Urothelium cell line (cell line): ENCODE data around the gene PLEKHA8.

Experiments
- DNase-seq: peaks from one replicate; pipeline ENCODE4 v3.0.0; 2011; ENCODE audit warnings: low spot score, mixed read lengths
- FAIRE-seq: peaks from 2 replicates; lab custom pipeline; 2011; peaks lifted over from hg19 to GRCh38; lab: Jason Lieb, UNC

Gene PLEKHA8, protein sequence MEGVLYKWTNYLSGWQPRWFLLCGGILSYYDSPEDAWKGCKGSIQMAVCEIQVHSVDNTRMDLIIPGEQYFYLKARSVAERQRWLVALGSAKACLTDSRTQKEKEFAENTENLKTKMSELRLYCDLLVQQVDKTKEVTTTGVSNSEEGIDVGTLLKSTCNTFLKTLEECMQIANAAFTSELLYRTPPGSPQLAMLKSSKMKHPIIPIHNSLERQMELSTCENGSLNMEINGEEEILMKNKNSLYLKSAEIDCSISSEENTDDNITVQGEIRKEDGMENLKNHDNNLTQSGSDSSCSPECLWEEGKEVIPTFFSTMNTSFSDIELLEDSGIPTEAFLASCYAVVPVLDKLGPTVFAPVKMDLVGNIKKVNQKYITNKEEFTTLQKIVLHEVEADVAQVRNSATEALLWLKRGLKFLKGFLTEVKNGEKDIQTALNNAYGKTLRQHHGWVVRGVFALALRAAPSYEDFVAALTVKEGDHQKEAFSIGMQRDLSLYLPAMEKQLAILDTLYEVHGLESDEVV

DNA sequence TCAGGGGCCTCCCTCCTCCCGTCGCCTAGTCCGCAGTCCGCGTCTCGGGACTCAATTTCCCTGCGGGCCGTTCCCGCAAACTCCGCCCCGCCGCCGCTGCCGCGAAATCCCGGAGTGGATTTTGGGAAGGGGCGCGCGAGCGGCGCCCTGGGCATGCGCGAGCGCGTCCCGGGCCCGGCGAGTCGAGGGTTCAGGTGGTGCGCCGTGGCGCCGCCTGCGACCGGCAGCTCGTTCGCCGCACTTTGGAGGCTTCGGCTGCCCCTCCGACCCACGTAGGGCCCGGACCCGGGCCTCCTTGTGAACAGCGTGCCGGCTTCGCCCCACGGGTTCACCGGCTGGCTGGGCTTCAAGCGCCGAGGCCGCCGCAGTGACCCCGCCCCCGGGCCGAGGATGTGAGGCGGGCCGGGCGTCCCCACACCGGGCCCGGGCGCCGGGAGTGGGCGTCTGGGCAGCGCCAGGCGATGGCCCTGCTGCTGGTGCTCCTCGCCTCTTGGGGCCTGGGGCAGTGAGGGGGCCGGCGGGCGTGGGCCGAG is at the start of gene PLEKHA8:
Gene PLEKHA8 (plus strand): TSS at position 197 of the 533 bp plus-strand sequence. CDS start 351 bp downstream, outside the sequence.
- peak; percentile 95 for DNase-seq
- FAIRE-seq: peak; percentile 48

DNA sequence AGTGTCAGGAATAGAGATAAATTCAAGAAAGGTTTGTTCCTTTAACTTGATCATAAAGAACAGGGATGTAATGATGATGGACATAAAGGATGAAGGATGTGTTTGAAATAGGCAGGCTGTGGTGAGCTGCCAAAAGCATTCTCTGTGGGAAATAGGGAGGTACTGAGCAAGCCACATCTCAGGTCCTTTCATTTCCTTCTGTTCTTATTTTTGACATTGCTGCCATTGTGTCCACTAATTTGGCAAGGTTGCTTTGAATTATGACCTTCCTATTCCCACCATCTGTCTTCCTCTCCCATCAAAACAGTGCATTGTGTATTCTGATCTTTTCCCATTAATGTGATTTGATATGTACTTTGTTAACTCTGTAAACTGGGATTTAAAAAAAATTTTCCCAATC is 48.1 kb upstream of the PLEKHA8 start:
- FAIRE-seq (peak; percentile 56), DNase-seq (no peak)

DNA sequence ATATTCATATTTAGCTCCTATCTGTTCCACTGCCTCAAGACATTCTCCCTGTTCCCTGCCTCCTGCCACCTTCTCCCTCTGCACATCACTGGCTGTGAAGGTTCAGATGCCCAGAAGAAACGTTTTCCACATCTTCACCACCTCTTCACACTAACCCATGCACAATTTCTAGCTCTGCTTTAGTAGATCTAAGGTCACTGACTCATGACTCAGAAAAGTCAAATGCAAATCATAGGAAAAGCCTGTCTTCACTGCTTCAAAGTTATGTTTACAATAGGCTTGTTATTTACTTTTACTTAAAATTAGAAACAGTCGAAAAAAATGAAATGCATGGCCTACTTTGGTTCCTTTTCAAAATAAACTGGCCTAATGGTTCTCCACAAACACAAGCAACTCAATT is 41.1 kb upstream of the PLEKHA8 start:
- DNase-seq: no peak
- no peak for FAIRE-seq

DNA sequence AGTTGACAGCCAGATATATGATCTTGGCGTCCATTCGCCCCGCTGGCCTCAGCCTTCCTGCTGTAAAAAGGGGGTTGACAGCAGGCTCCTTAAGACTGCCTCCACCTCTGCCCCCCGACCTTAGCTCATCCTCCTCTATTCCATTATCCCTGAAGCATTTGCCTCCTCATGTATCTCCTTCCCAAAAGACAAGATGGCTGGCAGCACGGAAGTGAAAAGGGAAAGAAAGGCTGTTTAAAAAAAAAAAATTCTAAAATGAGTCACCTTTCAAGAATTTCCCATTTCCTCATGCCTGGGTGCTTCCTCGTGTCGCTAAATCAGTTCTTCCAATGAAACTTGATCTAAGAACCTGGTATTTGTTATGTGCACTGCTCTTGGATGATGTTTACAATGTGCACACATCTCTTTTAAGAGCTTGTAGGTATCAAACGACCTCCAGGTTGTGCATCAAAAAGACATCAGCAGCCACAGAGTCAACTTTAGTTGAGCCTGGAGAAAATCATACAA is 40.3 kb upstream of the PLEKHA8 start:
- DNase-seq: peak; percentile 84
- no peak for FAIRE-seq

DNA sequence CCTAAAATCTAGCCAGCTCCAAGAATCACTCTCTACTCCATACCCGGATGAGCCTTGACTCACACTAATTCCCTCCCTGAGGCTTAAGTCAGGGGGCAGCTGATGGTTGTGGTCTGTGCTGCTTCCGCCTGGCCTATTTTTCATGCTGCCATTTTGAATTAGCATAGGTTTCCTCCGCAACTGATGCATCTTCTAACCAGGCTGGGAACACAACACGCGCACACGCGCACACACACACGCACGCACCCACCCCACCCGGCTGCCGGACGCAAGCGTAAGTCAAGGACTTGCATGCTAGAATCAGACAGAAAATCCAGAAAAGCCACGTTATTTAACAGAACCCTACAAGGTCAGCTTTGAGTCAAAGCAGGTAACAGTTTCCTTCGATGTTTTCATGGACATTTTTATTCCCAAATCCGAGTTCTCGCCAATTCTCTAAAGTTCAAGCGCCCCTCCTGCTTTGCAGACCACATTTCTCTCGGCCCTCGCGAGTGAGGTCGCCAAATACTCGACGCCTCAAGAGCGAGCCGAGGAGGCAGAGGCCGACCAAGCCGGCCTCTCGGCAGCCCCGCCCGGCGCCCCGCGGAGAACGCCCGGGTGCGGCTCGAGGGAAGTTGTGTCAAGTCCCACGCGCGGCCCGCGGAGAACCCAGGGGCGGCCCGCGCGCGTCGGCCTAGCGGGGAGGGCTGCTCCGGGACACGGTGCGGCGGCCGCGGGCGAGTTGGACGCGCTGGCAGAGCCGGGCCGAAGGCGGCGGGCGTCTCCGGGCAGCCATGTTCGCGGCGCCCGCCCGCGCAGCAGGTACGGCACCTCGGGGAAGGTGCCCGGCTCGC is 39.6 kb upstream of the PLEKHA8 start:
- peak; percentile 74 for FAIRE-seq
- peak; percentile 71 for DNase-seq

DNA sequence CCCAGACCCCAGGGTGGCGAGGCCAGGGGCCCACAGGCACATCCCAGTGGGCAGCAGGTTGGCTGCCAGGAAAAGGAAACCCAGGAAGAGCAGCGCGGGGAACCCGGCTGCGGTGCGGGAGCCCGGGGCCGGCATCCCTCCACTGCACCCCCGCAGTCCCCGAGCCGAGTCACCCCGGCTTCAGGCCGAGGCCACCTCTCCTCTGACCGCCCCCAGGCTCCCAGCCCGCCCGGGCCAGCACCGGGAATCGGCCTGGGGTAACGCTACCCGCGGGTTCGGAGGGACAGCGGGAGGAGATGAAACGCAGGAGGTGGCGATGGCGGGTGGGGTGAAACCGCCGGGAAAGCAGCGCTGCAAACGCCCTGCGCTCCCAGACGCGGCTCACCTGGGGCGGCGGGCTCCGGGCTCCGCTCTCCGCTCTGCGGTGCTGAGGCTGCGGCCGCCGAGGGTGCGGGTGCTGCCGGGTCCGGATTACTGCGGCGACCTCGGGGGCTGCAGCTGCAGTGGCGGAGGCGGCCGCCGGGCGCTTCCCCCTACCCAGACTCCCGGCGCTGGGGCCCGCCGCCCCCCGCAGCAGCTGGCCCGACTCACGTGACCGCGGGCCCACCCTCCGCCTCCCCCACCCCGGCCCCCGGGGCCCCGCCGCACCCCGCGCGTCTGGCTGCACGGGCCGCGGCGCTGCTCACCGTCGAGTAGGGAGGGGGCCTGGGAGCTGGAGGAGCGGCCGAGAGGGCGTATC is 38.8 kb upstream of the PLEKHA8 start, which contains the start of gene SCRN1:
Gene SCRN1 (minus strand): TSS at position 545 of the 739 bp plus-strand sequence. CDS start 20,734 bp downstream, outside the sequence.
- FAIRE-seq (no peak), DNase-seq (peak; percentile 89)

DNA sequence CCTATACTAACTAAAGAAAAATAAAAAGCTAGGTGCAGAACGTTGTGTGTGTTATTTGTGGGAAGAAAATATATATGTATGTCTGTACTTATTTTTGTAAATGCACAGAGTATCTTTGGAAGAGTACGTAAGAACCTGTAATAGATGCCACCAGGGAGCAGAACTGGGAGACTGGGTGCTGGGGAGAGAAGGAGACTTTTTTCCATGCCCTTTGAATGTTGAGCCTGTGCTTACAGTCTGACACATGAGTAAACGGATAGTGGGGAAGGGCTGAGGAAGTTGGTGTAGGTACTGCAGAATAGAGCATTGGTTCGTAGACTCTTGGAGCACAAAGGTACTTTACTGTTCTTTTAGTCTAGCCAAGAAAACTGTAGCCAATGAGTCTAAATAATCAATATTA is 37.3 kb upstream of the PLEKHA8 start:
- DNase-seq: no peak
- no peak for FAIRE-seq

DNA sequence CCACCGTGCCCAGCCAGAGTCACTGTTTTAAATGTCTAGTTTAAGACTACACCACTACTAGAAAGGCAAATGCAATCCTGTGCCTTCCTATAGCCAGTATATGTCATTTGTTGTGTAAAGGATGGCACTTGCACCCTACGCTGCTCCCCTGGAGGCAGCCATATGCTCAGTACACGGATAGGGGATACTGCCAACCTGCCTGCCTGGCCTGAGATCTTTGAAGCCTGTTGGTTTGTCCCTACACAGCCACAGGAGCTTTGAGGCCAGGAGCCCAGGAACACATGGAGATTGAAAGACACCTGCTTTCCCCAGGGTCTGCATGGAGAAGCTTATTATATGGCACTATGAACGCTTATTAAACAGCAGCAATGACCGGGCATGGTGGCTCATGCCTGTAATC is 36.3 kb upstream of the PLEKHA8 start:
- FAIRE-seq: no peak

DNA sequence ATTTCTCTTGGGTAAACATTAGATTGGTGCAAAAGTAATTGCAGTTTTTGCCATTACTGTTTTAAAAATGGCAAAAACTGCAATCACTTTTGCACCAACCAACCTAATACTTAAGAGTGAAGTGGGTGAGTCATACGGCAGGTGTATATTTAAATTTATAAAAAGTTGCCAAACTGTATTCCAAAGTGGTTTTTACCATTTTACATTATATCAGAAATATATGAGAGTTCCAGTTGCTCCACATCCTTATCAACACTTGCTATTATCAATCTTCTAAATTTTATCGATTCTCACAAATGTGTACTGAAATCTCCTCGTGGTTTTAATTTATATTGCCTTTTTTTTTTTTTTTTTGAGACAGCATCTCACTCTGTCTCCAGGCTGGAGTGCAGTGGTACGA is 35.1 kb upstream of the PLEKHA8 start:
- no peak for DNase-seq
- FAIRE-seq: no peak

More for the DNA sequence above, 36.3 kb upstream of the PLEKHA8 start:
- no peak for DNase-seq

DNA sequence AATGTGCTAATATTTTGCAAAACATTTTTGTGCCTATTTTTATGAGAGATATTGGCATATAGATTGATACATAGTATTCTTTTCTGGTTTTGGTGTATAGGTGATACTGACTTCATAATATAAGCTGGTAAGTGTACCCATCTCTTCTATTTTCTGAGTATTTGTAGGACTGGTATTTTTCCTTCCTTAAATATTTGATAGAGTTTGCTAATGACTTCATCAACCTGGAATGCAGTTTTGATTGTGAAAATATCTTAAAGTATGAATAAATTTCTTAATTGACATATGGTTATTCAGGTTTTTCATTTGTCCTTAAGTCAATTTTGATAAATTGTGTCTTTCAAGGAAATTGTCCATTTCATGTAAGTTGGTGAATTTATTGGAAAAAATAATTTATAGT is 32.6 kb upstream of the PLEKHA8 start:
- FAIRE-seq: no peak

DNA sequence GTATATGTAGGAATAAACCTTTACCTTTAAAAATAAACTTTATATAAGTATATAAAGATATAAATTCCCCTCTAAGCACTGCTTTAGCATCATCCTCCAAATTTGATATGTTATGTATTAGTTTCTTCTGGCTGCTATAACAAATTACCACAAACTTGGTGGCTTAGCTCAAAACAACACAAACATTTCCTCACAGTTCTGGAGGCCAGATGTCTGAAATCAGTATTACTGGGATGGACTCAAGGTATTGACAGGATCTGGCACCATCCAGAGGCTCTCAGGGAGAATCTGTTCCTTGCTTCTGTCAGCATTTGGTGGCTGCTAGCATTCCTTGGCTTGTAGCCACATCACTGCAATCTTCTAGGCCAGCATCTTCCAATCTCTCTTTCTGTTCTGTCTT is 31.9 kb upstream of the PLEKHA8 start:
- DNase-seq (no peak), FAIRE-seq (no peak)

More for the DNA sequence above, 32.6 kb upstream of the PLEKHA8 start:
- DNase-seq: no peak

DNA sequence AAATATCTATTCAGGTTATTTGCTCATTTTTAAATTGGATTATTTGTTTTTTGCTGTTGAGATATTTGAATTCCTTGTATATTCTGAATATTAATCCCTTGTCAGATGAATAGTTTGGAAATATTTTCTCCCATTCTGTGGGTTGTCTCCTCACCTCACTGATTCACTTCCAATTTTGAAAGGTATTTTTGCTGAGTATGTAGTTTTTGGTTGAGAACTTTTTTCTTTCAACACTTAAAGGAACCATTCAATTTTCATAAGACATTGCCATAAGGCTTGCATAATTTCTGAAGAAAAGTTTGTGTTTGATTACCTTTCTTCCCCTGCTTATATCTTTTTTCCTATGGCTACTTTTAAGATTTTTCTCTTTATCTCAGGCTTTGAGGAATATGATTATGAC is 29.7 kb upstream of the PLEKHA8 start:
- DNase-seq (no peak), FAIRE-seq (no peak)

DNA sequence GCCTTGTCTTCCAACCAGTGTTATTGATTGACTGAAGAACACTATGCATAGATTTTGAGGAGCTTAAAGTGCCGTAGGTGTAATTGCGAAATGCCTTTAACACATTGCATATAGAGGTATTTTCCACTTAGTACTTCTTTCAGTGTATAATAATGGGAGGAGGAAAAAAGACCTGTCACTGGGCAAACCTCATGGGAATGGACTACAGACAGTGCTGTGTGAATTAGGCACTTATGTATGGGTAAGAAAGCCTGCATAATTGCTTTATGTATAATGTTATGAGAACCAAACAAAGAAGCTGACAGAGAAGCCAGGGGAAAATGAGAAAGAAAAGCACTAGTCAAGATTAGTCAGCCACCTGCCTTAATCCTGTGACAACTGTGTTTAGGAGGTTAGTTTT is 26.2 kb upstream of the PLEKHA8 start:
- FAIRE-seq: no peak
- no peak for DNase-seq

DNA sequence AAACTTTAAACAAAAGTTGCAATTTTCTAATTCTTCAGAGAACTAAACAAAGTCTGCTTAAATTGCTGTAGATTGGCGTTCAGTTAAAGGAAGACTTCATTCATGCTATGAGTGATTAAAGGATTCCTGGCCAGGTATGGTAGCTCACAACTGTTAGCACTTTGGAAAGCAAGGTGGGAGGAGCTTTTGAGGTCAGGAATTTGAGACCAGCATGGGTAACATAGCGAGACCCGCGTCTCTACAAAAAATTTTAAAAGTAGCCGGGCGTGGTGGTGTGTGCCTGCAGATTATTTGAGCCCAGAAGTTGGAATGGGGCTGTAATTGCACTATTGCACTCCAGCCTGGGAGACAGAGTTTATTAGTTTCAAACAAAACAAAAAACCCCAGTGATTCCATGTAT is 25.1 kb upstream of the PLEKHA8 start:
- FAIRE-seq (no peak), DNase-seq (no peak)

DNA sequence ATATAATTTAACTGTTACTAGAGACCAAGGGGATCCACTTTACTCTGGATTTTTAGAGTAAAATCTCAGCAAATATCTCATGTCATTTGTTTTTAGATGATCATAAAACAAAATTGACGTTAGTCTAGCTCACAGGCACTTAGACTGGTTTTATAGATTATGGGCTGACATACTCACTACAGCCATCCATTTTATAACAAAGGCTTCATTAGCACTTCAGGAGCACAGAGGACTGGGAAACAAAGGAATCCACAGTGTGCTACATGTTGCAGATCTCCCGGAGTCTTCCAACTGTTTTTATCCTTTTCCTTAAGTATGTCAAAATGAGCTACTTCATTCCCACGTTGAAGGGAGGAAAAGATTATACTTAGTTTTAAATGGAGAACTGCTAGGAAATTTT is 22.7 kb upstream of the PLEKHA8 start:
- no peak for FAIRE-seq
- DNase-seq: no peak

DNA sequence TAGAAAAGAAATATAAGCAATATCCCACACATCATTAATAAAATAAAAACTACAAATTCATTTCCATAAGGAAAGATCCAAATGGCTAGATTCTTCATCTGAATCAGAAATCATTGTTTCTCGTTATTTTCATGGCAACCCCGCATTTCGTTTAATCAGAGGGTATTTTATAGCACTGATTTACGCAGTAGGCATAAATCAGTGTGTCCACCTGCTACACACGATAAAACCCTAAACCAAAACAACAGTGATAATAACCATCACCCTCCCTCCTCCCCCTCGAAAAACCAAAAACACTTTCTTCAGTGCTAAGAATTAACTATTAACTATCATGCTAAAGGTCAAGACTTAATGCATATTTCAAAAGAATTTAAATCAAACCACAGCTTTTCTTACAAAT is 18.2 kb upstream of the PLEKHA8 start:
- DNase-seq (no peak), FAIRE-seq (no peak)

DNA sequence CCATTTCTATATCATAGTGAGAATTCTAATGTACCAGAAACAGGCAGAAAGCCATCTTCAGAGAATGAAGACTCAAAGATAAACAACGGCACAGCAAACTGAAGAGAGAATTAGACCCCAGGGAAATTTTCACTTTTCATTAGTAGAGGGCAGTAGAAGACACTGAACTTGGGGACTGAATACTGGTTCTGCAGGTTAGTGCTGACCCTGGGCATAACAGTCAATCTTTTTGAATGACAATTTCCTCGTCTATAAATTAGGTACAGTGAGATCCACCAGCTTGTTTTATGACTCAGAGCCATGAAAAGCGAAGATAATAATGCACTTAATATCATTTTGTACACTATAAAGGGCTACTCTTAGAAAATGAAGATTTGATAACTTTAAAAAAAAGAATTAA is 15.5 kb upstream of the PLEKHA8 start:
- no peak for FAIRE-seq
- no peak for DNase-seq

DNA sequence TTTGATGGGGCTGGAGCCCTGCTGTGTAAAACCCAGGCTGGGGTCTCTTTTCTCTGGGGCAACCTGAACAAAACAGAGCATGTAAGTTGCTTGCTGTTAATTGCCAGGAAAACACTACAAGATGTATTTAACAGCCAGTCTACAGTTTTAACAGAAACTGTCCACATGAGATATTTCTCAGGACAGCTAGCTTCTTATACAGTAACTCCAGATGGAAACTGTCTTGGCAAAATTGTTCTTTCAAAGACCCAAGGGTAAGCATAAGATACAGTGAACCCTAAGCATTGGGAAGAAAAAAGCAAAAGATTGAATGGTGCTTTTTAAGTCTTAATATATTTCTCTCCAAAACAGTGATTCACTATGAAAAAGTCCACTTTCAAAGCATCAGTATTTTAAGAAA is 9.8 kb upstream of the PLEKHA8 start:
- FAIRE-seq (no peak), DNase-seq (no peak)

DNA sequence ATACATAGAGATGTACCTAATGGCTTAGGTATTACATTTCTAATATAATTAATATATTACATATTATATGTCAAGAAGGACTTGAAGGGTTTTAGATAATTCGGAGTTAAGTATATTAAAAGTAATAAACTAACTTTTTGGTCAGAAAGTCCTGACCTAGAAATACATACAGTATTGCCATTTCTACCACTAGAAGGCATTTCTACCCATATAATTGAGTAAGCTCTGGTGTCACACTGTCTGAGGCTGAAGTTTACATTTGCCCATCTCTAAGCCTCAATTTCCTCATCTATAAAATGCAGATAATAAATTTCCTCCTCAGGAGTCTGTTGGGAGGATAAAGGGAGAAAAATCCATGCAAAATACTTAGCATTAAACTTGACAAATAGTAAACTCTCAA is 8.8 kb upstream of the PLEKHA8 start:
- no peak for FAIRE-seq
- DNase-seq: no peak

DNA sequence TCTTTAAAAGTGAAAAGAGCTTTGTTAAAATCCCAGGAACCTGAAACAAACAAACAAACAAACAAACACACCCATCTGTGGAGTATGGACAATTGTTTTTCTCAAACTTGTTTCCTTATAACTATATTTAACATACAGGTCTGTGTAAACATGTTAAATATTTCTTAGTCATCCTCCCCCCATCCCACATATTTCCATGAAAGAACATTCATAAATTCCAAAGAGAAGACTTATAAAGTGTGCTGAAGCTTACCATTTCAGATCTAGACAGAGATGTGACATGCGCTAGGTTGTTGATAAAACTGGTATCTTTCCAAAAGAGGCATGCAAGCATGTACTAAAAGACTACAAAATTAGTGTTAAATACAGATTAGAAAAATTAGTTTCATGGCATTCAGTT is 8.3 kb upstream of the PLEKHA8 start:
- no peak for DNase-seq
- no peak for FAIRE-seq
